Esophagus mucosa (tissue), 1 donor: Measurements from ENCODE around the gene SLC1A7. TPM values are rescaled to one million over a fixed set of nuclear protein-coding genes. Genes with fewer than 3 reads are reported as not detected.
A peak's percentile ranks its signal among the peaks of the same experiment; 100 is the strongest.

Experiments
- ATAC-seq: fragments of 200-7000 bp; cut with Tn5 transposase; one replicate; pipeline ENCODE4 v1.9.1; 2020
- total RNA-seq: library from RNA; stranded (reverse); gene quantifications from one replicate; pipeline ENCODE4 v1.2.4, GENCODE V29; 2023
- donor health status: DM: yes; HTN: yes; CAD: no.

The SLC1A7 gene
- total RNA-seq, 1 donor from 2014 or later, result not detected

DNA sequence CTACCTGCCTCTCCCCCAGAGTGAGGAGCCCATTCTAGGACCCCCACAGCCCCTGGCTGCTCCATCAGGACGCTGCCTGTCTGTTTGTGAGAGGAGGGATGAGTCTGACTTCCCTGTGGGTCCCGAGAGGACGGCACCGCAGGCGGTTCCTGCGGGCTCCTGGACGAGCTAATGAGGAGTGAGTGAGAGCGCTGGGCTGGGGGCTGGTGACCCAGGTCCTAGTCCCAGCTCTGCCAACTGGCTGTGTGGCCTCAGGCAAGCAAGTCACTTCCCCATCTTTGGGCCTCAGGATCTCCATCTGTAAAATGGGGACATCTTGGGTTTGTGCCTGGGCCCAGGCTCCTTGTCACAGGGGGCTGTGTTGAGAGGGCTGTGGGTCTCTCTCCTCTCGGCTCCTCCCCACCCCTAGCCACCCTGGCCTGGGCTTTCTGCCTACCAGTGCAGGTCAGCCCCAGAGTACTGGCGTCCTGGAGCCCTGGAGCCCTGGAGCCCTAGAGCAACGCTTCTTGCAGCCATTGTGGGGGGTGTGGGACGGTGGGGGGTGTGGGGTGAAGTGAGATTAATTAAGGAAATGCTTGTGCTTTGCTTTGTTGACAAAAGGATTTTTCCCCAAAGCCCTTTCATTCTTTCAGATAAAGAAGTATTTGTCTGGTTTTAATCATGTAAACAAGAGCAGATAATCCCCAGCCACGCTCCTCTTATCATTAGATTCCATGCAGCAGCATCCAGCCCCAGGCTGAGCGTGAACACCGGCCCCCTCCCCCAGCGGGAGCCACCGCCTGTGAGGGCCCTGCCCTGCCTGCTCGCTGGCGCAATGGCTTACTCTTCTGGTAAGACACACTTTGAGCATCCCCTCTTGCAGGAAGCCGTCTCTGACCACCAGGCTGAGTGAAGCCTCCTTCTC, 26.8 kb downstream of the SLC1A7 start:
- ATAC-seq, result no peak

DNA sequence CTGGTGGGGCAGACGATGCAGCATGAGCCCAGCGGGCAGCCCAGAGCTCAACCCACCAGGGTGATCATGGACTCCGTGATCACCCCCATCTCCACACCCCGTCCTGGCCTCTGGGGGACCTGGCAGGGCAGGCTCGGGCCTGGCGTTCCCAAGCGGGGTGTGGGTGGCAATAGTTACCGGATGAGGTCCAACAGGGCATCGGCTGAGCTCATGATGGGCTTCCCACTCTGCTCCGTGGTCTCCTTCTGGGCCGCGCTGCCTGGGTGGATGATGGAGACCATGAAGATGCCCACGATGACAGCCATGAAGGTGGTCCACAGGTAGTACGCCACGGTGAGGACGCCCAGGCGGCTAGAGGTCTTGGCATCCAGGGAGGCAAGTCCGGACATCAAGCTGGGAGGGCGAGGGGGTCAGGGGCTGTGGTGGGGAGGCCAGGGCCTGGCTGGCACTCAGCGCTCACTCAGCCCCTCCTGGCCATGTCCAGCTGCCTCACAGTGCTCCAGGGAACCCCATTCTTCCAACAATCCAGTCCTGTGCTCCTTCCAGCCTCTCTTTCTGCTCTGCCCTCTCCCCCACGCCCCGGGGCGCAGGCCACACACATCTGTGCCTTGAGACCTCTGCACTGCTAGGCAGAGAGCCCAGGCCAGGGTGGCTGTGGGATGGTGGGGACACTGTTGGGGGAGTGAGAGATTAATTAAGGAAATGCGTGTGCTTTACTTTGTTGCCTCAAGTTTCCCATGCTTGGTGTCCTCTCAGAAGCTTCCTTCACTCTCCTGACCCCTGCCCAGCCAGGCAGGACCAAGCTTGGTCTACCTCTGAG, 27.6 kb downstream of the SLC1A7 start:
- no peak for ATAC-seq

DNA sequence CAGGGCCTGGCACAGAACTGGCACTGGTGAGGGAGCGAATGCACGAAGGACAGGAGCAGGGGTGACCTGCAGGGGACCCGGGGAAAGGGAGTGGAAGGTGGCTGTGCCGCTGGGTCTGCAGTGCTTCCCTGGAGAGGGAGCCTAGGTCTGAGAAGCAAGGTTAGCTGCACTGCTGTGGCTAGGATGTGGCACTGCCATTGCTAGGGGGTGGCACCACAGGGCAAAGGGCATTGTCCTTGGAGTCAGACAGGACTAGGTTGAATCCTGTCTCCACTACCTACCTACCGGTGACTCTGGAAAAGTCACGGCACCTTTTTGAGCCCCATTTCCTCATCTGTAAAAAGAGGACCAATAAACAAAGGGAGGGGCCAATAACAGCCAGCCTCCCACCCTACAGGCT, 28.3 kb downstream of the SLC1A7 start:
- ATAC-seq, result no peak

DNA sequence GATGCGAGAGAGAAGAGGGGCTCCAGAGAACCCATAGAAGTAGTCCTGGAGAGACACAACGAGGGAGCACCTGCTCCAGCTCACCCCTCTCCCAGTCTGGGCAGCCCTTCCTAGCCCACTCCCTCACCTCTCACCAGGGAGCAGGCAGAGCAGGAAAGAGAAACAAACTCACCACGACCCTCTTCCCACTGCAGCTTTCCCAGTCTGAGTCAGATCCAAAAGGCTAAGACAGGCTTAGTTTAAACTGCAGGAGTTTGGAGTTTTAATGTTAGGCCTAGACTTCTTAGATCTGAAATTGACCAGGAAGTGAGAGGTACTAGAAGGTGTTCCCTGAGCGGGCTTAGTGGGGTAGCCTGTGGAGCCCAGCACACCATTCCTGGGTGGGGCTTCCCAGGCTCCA, 29.6 kb downstream of the SLC1A7 start:
- no peak for ATAC-seq

DNA sequence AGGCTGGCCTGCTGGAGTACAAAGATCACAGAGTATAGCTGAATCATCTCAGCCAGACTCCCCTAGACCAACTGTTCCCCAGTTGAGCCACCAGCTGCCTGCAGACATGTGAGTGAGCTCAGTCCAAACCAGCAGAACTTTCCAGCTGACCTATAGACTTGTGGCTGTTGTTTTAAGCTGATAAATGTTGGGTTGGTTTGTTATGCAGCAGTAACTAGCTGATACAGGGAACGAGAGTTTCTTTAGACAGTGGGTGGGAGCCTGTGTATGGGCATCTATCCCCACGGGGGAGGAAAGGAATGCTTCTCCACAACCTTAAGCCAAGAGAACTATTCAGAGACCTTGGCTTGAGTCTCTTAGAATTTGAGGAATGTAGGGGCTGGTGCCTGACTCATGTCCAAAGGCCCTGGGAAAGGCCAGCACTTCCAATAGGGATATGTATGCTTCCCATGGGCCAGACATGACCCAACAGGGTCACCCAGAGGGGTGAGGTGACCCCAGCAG, 30.1 kb downstream of the SLC1A7 start:
- ATAC-seq, result no peak

DNA sequence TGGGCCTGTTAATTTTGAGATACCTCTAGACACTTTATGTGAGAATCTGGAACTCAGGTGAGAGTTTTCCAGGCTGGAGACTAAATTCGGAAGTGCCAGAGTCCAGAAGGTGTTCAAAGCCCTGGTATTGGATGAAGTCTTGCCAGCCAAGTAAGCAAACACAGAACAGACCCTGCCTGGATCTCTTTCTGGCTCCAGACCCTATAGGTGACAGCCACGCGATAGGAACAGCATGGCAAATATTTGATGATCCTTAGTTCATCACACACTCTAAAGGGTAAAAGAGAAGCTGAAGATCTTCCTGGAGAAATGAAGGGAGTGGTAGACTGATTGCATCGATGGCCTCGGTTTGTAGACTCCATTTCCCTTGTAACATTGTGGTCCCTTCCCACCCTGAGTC, 30.7 kb downstream of the SLC1A7 start:
- ATAC-seq, result no peak

DNA sequence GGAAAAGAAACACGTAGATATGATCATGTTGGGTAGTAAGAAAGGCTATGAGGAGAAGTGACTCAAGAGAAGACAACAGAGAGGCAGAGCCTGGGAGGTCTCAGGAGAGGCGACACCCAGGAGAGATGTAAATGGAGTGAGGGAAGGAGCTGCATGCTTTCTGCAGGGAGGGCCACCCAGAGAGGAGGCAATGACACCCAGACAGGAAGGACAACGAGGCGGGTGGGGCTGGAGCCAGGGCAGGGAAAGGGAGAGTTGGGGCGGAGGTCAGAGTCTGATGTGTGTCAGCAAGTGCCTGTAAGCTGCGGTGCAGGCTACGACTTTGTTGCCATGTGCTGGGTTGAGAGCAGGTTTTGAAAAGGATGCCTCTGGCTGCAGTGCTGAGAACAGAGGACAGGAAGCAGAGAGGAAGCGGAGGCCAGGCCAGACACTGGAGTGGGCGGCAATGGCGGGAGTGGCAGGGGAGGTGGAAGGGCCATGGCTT, 31.3 kb downstream of the SLC1A7 start:
- peak; percentile 79 for ATAC-seq

DNA sequence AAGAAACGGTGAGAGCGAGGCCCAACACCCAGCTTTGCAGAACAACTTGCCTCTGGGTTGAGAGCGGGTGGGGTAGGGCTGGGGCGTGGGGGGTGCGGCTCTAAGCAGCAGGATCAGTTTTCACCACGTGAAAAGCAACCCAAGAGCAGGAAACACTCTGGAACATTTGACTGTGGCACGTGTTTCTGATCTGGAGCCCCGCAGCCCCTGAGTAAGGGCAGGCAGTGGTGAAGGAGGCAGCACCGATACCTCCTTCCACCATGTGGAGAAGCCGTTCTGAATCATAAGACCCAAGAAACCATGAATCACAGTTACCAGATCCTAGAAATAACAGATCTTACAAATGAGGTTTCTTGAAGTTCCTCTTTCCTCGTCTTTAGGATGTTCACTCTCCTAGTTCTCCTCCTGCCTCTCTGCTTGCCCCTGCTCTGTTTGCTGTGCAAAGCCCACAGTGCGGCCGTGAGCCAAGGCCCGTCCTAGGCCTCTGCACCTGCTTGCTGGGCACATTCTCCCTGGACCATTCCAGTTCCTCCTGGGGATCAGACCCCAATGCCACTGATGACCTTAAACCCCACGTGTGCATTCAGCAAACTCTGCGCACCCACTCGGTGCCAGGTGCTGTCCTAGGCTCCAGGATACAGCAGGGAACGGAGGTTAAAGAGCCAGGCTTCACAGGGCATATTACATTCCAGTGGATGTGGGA, 31.9 kb downstream of the SLC1A7 start:
- peak; percentile 37 for ATAC-seq

DNA sequence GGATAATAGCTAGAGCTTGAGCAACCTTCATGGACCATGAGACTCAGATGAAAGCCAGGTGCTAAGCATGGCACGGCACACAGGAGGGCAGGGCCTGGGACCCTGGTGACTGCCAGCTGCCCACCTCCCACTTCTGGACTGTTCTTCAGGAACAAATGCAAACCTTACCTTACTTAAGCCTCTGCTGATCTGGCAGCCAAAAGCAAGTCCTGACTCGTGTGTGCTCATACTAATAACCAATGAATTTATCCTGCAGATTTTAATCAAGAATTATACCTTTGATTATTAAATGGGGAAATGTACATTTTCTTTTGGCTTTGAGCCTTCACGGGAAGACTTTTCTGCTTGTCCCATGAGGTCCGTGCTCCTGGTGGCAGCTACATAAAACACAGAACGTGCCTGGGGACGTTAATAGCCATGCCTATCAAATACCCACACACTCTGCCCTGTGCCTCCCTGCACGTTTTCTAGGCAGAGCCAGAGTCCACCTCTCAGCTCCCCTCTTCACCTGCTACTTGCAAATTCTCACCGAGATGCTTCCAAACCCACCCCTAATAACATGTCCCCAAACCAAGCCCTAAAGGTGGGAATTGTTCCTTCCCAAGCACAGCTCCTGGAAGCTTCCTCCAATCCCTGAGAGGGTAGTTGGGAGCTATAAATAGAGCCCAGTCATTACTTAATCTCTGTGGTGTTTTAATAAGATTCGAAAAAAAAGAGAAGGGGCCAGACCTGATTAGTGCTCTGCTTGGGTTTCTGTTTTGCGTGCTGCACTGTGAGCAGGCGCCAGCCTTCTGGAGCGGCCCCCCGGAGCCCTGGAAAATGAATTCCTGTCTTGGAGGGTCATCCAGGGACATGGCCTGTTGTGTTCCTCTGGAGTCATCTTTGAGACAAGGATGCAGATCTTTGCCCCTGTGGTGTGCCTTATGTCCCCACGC, 33.5 kb downstream of the SLC1A7 start:
- ATAC-seq, result no peak

DNA sequence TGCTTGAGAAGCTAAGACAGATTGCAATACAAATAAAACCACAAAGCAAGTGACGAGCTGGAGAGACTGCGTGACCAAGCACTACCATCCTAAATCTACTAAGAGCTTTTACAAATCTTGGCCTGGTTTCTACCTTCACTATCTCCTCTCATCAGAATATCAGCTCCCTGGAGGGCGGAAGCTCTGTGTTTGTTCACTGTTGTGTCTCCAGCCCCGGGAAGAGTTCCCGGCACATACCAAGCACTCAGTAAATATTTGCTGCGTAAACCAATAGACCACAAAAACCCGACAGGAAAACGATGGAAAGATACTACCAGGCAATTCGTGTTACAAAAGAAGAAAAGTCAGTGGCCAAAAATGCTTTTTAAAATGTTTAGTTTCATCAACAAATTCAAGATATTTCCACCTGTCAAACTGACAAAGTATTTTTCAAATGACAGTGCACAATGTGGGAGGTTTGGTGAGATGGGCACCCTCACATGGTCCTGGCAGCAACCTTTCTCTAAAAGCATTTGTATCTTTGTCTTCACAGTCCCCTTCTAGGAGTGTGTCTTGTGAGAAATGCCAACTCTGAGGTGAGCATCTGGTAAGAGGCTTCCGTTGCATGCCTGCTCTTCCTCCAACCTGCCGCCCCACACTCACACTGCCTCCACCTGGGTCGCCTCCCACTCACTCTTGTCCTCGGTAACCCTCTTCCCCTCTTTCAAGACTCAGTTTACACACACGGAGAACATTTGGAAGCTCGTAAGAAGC, 34.7 kb downstream of the SLC1A7 start:
- ATAC-seq, result no peak

DNA sequence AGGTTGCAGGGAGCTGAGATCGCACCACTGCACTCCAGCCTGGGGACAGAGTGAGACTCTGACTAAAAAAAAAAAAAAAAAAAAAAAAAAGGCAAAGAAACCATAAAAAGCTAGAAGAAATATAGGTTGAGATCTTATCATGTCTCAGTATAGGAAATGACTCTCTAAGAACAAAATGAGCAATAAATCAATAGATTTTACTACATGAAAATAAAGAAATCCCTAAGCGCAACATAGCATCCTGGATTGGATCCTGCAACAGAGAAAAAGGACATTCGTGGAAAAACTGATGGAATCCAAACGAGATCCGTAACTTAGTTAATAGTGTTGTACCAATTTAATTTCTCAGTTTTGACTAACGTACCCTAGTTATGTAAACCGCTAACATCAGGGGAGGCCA, 35.3 kb downstream of the SLC1A7 start:
- no peak for ATAC-seq

DNA sequence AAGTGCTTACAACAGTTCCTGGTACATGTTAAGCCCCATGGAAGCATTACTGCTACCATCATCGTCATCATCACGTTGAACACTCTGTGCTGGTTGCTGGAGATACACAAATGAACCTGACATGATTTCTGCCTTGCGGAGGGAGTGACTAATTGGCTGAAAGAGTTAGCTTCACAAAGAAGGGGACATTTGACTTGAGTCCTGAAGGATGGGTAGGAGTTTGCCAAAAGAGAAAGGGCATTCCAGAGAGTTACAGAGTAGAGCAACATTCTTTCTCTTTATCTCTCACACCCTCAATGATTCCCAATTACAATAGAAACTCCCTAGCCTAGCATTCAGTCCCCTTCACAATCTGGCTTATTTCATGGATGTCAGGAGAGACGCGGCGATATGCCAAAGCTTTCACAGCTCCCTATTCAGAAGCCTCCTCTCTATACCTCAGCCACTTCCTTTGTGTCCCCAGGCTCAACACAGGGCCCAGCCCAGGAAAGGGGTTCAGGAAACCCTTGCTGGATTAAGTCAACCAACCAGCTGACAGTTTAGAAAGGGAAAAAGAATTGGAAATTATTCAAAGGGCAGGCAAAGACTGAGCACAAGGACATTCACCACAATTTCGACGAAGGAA, 38.0 kb downstream of the SLC1A7 start:
- no peak for ATAC-seq

DNA sequence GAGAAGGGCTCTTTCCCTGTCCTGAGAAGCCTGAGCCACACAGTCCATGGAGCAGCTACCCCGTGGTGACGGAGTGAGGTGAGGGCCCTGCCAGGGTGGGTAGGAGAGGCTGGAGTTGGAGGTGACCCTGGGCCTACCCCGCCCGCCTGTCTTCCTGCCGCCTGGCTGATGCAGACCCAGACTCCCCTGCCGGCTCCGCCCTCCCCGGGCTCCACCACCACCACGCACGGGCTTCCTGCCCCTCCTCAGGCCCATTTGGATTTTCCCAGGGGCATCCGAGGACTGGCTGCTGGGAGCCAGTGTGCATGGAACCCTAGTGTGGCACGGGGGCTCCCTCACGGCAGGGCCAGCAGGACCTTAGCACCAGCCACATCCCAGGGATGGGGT, 47.9 kb downstream of the SLC1A7 start:
- ATAC-seq, result no peak

DNA sequence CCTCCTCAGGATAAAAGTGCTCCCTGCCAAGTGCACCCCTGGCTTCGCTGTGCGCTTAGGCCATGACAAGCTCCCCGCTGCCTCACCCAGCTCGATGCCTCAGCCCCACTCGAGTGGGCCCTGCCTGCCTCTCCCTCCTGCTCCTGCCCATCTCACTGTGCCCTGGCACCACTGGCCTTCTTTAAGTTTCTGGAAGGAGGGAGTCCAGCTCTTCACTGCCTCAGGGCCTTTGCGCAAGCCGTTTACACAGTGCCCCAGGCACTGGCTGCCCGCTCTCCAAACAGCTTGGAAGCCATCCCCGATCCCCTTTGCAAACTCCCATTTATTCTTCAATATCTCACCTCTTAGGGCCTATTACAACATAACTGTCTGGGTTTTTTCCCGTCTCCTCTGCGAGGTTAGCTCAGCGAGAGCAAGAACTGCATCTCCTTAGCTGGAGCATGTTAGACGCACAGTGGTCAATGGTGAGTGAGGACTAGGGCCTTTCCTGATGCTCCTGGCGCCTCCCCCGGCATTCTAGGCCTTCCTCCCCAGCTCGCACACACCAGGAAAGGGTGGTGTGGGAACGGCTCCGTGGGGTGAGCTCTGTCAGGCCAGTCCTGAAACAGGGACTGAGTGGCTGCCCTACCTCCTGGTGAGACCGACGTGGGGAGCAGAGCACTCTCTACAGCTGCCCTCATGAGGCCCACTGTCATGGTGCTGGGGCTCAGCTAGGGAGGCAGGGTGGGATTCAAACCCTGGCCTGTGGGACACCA, 48.5 kb downstream of the SLC1A7 start:
- ATAC-seq, result no peak

DNA sequence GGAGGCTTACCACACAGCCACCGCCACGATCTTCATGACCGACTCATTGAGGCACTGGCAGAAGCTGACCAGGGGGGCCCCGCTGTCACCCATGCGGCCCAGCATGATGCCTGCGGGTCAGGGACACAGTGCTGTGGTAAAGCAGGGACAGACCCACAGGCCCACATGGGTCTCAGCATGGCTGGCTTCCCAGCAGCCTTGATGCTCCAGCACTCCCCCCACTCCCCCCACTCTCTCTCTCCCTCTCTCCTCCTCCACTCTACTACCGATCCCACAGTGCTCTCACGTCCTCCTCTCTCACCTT, 49.0 kb downstream of the SLC1A7 start:
- ATAC-seq, result no peak

DNA sequence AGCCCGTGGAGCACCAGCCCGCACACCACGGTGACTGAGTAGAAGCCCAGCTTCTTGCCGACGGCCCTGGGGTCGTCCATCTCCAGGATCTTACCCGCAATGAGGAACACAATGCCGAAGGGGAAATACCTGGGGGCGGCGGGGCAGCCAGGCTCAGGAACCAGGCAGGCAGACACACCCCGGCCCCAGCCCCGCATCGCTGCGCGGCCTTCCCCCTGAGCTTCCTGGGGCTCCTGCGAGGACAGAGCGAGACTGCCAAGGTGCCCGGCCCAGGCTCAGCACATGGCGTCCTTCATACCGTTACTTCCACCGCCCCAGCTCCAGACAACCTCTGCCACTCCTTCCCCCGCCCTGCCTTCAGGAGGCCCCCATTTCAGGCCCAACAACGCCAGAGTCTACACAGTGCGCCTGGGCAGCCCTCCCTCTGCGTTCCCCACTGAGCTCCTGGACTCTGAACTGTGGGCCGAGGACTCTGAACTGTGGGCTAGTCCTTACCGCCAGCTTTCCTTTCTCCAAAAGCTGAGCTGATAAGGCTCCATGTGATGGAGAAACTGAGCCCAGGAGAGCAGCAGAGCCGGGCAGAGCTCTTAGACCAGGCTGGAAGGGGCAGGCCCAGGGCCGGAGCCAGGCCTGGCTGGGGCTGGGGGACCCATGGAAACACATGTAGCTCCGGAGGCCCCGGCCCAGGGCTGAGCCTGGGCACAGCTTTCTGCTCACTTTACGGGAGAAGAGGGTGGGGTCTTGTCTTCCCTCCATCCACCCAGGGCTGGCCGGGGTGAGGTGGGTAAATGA, 49.6 kb downstream of the SLC1A7 start:
- no peak for ATAC-seq

DNA sequence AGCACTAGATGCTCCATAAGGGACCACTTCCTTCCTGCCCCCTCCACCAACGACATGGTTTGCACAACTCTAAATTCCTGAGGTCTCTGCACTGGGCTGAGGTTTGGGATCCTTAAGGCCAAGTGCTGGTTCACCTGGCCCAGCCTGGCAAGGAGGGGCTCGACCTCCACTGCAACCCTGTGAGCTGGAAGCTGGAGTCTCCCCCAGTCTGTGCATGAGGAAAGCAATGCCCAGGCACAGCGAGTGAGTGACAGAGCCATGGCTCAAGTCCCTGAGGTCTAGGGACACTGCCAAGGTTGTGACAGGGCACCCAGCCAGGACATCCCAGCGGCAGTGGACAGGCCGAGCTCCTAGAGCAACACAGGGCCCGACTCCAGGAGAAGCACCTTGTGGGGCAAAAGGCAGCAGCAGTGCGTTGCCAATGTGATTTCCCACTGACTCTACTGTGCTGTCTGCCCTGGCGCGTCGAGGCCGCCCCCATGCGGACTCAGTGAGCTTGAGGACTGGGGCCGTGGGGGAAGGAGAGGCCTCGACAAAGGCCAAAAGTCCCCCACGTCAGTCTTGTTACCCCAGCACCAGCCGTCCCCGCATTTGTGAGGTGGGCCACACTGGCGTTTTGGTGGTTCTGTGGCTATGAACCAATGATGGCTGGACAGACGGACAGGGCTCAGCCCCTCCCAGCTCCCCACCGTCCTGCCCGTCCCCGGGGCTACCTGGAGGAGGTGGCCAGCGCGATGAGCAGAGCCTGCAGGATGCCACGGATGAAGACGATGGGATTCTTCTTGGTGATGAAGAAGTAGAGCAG, 50.4 kb downstream of the SLC1A7 start:
- ATAC-seq, result no peak
